Endothelial cell (in vitro differentiated cells): ENCODE results near the gene R3HDM2. TPM values are rescaled to one million over a fixed set of nuclear protein-coding genes. Genes with fewer than 3 reads are reported as not detected.

Experiments used
- DNase-seq: peaks from one replicate; pipeline ENCODE4 v3.0.0; 2021; ENCODE audit warnings: low spot score
- H3K27ac Mint-ChIP-seq: one replicate; pipeline ENCODE4 v1.8.0; 2021; ENCODE audit warnings: mixed read lengths, inconsistent platforms; ENCODE audit not compliant: unreplicated experiment
- H3K27me3 Mint-ChIP-seq: one replicate; pipeline ENCODE4 v1.8.0; 2021; ENCODE audit warnings: mild to moderate bottlenecking, moderate library complexity, mixed read lengths, inconsistent platforms; ENCODE audit not compliant: unreplicated experiment
- H3K36me3 Mint-ChIP-seq: one replicate; pipeline ENCODE4 v1.8.0; 2021; ENCODE audit warnings: mild to moderate bottlenecking, low read depth, mixed read lengths, inconsistent platforms; ENCODE audit not compliant: unreplicated experiment
- H3K4me1 Mint-ChIP-seq: one replicate; pipeline ENCODE4 v1.8.0; 2021; ENCODE audit warnings: mild to moderate bottlenecking, mixed read lengths, inconsistent platforms; ENCODE audit not compliant: unreplicated experiment
- H3K4me3 Mint-ChIP-seq: one replicate; pipeline ENCODE4 v1.8.0; 2021; ENCODE audit warnings: mild to moderate bottlenecking, mixed read lengths, inconsistent platforms; ENCODE audit not compliant: unreplicated experiment
- H3K9me3 Mint-ChIP-seq: one replicate; pipeline ENCODE4 v1.8.0; 2021; ENCODE audit warnings: mixed read lengths, inconsistent platforms; ENCODE audit not compliant: unreplicated experiment
- total RNA-seq: library from RNA; stranded (reverse); fragmentation: NEBNext Ultra II Directional; extraction: Animal tissue kit (Norgen Biotek cat#: 25700); gene quantifications from one replicate; pipeline ENCODE4 v1.2.1, GENCODE V29; 2021; ENCODE audit not compliant: unreplicated experiment
- TF ChIP-seq, protein P1 (sequence below): fragments of 200-600 bp; sonication (generic); IDR thresholded peaks from one replicate; pipeline ENCODE4 v1.5.0; 2021; ENCODE audit warnings: antibody characterized with exemption; ENCODE audit not compliant: unreplicated experiment

Gene R3HDM2
- total RNA-seq, 1 donor from 2014 or later = 39.4 TPM

DNA sequence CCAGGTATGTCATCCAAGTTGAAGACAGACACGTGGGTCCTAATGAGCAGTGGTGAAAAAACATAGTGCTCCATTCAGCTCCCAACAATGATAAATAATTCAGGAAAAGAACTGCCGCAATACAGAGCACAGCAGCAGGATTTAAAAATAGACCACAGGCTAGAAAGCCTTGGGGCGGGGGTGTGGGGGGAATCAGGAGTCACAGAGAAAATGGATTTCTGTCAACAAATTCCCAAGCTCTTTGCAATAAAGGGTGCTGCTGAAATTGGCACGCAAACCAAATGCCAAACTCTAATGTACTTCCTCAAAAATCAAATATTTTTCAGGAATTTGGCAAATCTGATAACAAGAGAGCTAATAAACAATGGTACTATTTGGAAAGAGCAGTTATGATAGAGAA, 58.6 kb downstream of the R3HDM2 start:
- TF ChIP-seq, protein P1, sequence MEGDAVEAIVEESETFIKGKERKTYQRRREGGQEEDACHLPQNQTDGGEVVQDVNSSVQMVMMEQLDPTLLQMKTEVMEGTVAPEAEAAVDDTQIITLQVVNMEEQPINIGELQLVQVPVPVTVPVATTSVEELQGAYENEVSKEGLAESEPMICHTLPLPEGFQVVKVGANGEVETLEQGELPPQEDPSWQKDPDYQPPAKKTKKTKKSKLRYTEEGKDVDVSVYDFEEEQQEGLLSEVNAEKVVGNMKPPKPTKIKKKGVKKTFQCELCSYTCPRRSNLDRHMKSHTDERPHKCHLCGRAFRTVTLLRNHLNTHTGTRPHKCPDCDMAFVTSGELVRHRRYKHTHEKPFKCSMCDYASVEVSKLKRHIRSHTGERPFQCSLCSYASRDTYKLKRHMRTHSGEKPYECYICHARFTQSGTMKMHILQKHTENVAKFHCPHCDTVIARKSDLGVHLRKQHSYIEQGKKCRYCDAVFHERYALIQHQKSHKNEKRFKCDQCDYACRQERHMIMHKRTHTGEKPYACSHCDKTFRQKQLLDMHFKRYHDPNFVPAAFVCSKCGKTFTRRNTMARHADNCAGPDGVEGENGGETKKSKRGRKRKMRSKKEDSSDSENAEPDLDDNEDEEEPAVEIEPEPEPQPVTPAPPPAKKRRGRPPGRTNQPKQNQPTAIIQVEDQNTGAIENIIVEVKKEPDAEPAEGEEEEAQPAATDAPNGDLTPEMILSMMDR = no peak
- no peak overlapping the region for H3K4me3 Mint-ChIP-seq
- peaks cover 2% of the 10 kb centered on the region for H3K27me3 Mint-ChIP-seq
- no peak overlapping the region for H3K27ac Mint-ChIP-seq
- H3K4me1 Mint-ChIP-seq = no peaks in the 10 kb centered on the region
- H3K9me3 Mint-ChIP-seq = no peaks in the 10 kb centered on the region
- DNase-seq = no peak
- H3K36me3 Mint-ChIP-seq = peaks cover 5% of the 10 kb centered on the region

DNA sequence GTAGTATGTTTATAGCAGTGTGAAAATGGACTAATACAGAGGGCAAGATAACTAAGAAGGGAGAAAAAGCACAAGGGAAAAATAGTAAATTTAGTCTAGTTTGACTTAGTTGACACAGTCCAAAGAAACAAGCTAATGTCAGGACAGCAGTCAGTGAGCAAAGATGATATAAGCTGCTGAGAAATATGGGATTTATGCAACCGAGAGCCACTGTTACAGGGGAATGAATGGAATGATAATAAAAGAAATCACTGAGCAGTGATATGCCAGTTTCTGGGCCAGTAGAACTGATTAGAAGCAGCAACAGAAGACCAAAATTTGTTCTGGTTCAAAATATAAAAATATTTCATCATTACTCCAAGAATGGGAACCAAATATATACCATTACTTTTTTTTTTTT, 60.1 kb downstream of the R3HDM2 start:
- TF ChIP-seq, protein P1 = no peak
- H3K36me3 Mint-ChIP-seq = peaks cover 14% of the 10 kb centered on the region
- no peak overlapping the region for H3K27ac Mint-ChIP-seq
- H3K4me3 Mint-ChIP-seq = no peak overlapping the region
- DNase-seq = no peak
- peaks cover 6% of the 10 kb centered on the region for H3K9me3 Mint-ChIP-seq
- peaks cover 2% of the 10 kb centered on the region for H3K27me3 Mint-ChIP-seq
- H3K4me1 Mint-ChIP-seq = no peaks in the 10 kb centered on the region

DNA sequence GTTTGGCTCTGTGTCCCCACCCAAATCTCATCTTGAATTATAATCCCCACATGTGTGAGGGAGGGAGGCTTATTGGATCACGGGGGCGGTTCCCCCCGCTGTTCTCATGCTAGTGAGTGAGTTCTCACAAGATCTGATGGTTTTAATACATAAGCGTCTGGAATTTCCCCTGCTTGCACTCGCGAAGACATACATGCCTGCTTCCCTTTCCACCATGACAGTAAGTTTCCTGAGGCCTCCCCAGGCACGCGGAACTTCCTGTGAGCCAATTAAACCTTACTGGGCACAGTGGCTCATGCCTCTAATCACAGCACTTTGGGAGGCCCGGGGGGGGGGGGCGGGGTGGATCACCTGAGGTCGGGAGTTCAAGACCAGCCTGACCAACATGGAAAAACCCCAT, 60.8 kb downstream of the R3HDM2 start:
- Mint-ChIP-seq H3K4me3 (no peak overlapping the region), H3K36me3 (peaks cover 14% of the 10 kb centered on the region), H3K4me1 (no peaks in the 10 kb centered on the region), H3K9me3 (peaks cover 6% of the 10 kb centered on the region), H3K27ac (no peak overlapping the region), H3K27me3 (peaks cover 2% of the 10 kb centered on the region)
- DNase-seq = no peak
- TF ChIP-seq, protein P1 = no peak

DNA sequence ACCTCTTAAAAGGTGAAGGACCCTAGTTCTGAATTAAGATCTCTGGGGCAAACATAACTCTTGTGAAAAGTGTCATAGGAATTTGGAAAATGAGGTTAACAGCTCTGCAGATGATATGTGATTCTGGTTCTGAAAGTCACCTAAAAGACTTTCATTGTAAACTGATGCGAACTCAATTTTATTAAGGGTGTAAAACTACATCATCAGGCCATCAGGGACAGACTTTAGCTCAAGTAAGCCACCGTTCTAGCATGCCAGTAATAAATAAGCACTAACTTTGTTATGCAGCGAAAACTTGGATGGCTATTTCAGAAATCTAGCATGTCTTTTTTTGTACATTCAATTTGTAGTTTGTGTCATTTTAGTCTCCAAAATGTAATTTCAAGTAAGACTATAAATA, 61.6 kb downstream of the R3HDM2 start:
- TF ChIP-seq, protein P1 = no peak
- Mint-ChIP-seq H3K27ac (no peak overlapping the region), H3K36me3 (peaks cover 14% of the 10 kb centered on the region), H3K4me3 (no peak overlapping the region), H3K9me3 (peaks cover 6% of the 10 kb centered on the region), H3K4me1 (no peaks in the 10 kb centered on the region), H3K27me3 (peaks cover 2% of the 10 kb centered on the region)
- no peak for DNase-seq

DNA sequence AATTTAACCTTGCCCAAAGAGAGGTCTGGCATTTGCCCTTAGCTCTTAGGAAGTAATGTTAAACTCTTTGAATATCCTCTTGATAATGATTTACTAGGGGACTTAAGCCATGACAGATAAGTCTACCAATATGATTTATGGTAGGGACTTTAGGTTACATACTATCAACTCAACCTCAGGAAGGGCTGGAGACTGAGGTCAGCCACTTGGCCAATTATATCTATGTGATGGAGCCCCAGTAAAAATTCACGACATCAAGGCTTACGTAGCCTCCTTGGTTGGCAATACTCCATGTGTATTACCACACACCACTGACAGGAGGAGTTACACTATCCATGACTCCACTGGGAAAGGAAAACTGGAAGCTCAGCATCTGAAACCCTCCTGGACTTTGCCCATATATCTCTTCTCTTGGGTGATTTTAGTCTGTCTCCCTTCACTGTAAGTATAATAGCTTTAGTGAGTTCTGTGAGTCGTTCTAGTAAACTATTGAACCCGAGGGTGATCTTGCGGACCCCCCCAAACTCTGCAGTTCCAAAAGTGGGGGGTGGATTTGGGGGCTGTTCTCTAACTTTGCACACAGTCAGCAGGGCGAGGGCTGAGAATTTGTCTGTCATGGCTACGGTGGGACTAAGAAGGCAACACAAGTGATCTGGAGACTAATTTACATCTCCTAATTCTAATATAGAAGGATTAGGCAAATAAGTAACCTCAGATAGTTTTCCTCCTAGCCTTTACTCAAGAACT, 62.3 kb downstream of the R3HDM2 start:
- H3K36me3 Mint-ChIP-seq = peaks cover 14% of the 10 kb centered on the region
- no peak for DNase-seq
- TF ChIP-seq, protein P1 = no peak
- no peaks in the 10 kb centered on the region for H3K4me1 Mint-ChIP-seq
- peaks cover 6% of the 10 kb centered on the region for H3K9me3 Mint-ChIP-seq
- H3K4me3 Mint-ChIP-seq = no peak overlapping the region
- no peak overlapping the region for H3K27ac Mint-ChIP-seq
- H3K27me3 Mint-ChIP-seq = no peaks in the 10 kb centered on the region
